CD8-positive, alpha-beta memory T cell (primary cell): ENCODE measurements around the gene APOA4. TPM values are rescaled to one million over a fixed set of nuclear protein-coding genes. Genes with fewer than 3 reads are reported as not detected.

Experiments
- CTCF ChIA-PET: fragments of 350-600 bp; sonication (Branson Sonifier 250); formaldehyde crosslinking; loops from one replicate; lab custom pipeline; 2021; ENCODE audit warnings: antibody characterized with exemption; lab: Charles Lee
- POLR2A ChIA-PET: fragments of 350-600 bp; sonication (Branson Sonifier 250); formaldehyde crosslinking; loops from one replicate; lab custom pipeline; 2021; ENCODE audit warnings: antibody characterized with exemption; lab: Charles Lee
- DNase-seq, 5 donors: peaks; one replicate each; pipeline versions ENCODE4 v3.0.0 to v3.0.0-alpha.2; 2020 to 2022; ENCODE audit warnings: mixed read lengths in 1 of 5
- H3K27ac ChIP-seq: one replicate; pipeline ENCODE4 v1.7.0; 2013; ENCODE audit warnings: low read depth, mild to moderate bottlenecking, low read length, moderate library complexity
- H3K27me3 ChIP-seq: 2 replicates; pipeline ENCODE4 v1.7.0; 2013; ENCODE audit warnings: low read length, mild to moderate bottlenecking; ENCODE audit not compliant: insufficient read depth, poor library complexity, severe bottlenecking
- H3K36me3 ChIP-seq: 2 replicates; pipeline ENCODE4 v1.7.0; 2013; ENCODE audit warnings: mild to moderate bottlenecking, low read length, moderate library complexity; ENCODE audit not compliant: insufficient read depth
- H3K4me1 ChIP-seq: 2 replicates; pipeline ENCODE4 v1.7.0; 2013; ENCODE audit warnings: mild to moderate bottlenecking, low read length, moderate library complexity; ENCODE audit not compliant: insufficient read depth
- H3K4me3 ChIP-seq: 2 replicates; pipeline ENCODE4 v1.7.0; 2013; ENCODE audit warnings: mild to moderate bottlenecking, low read length
- H3K9me3 ChIP-seq: 2 replicates; pipeline ENCODE4 v1.7.0; 2013; ENCODE audit warnings: mild to moderate bottlenecking, low read length
- H3K27ac Mint-ChIP-seq, 8 donors: one replicate each; pipeline ENCODE4 v1.8.0; 2020 to 2021; ENCODE audit warnings: mixed read lengths in 8 of 8, mild to moderate bottlenecking in 6 of 8, inconsistent platforms in 3 of 8, moderate library complexity in 3 of 8
- H3K27me3 Mint-ChIP-seq, 2 donors: one replicate each; pipeline ENCODE4 v1.8.0; 2020 to 2021; ENCODE audit warnings: mixed read lengths in 2 of 2, mild to moderate bottlenecking in 1 of 2, moderate library complexity in 1 of 2
- H3K36me3 Mint-ChIP-seq, 3 donors: one replicate each; pipeline ENCODE4 v1.8.0; 2020 to 2021; ENCODE audit warnings: mixed read lengths in 3 of 3, inconsistent platforms in 1 of 3, mild to moderate bottlenecking in 1 of 3
- H3K4me1 Mint-ChIP-seq, 3 donors: one replicate each; pipeline ENCODE4 v1.8.0; 2020 to 2021; ENCODE audit warnings: mixed read lengths in 3 of 3, inconsistent platforms in 1 of 3, mild to moderate bottlenecking in 1 of 3
- H3K4me3 Mint-ChIP-seq, 7 donors: one replicate each; pipeline ENCODE4 v1.8.0; 2020 to 2021; ENCODE audit warnings: mixed read lengths in 7 of 7, mild to moderate bottlenecking in 6 of 7, moderate library complexity in 4 of 7, inconsistent platforms in 2 of 7
- H3K9me3 Mint-ChIP-seq, 5 donors: one replicate each; pipeline ENCODE4 v1.8.0; 2020 to 2022; ENCODE audit warnings: mixed read lengths in 5 of 5, mild to moderate bottlenecking in 3 of 5, moderate library complexity in 2 of 5, inconsistent platforms in 1 of 5
- polyA plus RNA-seq: library from polyadenylated mRNA; unstranded; fragments of 300-500 nt; fragmentation: Illumina TruSeq; gene quantifications from one replicate; pipeline ENCODE4 v1.2.3, GENCODE V29; 2021
- total RNA-seq, 2 experiments: library from RNA; stranded (reverse); gene quantifications; one replicate each; pipeline ENCODE4 v1.2.3, GENCODE V29; 2021

Gene APOA4
- total and polyA plus RNA-seq, 3 experiments from 2014 or later = not detected

DNA sequence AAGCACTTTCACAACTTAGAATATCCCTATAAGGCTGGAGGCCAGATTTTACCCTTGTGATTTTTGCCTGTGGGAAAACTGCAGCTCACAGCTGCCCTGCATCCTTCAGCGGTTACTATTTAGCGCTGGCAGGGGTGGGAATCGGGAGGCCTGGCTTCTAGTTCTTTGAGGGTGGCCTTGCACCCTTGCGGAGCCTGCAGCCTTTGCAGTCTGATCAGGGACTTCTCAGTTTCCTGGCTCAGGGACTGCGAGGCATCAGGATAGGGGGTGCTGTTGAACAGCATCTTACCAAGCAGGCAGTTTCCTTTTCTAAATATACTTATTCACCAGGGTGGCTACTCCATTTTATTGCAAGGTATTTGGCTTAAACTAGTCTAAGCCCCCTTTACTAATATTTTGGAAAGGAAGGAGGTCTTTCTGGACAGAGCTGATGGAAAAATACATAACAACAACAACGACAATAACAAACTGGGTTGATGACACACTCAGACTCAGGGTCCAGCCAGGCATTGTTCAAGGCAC is 17.2 kb upstream of the APOA4 start:
- H3K9me3 Mint-ChIP-seq = no peaks in the 10 kb centered on the region
- peaks cover 0 to 22% (median 6%) of the 10 kb centered on the region in 3 donors for H3K4me1 Mint-ChIP-seq
- DNase-seq = no peak
- no peaks in the 10 kb centered on the region for H3K36me3 ChIP-seq
- H3K27ac Mint-ChIP-seq = peak overlapping the region in 1 of 8 donors; percentile 84
- no peaks in the 10 kb centered on the region for H3K27me3 Mint-ChIP-seq
- no peaks in the 10 kb centered on the region for H3K27me3 ChIP-seq
- CTCF ChIA-PET = interaction anchor here (1.0 to 3.4 kb wide), 4 partner anchors 13 to 266 kb away, joined by 3 to 19 read pairs (median 4); no protein-coding TSS in a partner anchor
- H3K4me3 Mint-ChIP-seq = no peak overlapping the region
- H3K9me3 ChIP-seq = no peaks in the 10 kb centered on the region
- peaks cover 4% of the 10 kb centered on the region for H3K4me1 ChIP-seq
- H3K36me3 Mint-ChIP-seq = peaks cover 4 to 21% (median 14%) of the 10 kb centered on the region in 3 donors
- POLR2A ChIA-PET = interaction anchor here (0.5 kb wide), 1 partner anchor 42 kb away, joined by 3 read pairs; no protein-coding TSS in a partner anchor
- H3K4me3 ChIP-seq = no peak overlapping the region
- H3K27ac ChIP-seq = no peak overlapping the region

DNA sequence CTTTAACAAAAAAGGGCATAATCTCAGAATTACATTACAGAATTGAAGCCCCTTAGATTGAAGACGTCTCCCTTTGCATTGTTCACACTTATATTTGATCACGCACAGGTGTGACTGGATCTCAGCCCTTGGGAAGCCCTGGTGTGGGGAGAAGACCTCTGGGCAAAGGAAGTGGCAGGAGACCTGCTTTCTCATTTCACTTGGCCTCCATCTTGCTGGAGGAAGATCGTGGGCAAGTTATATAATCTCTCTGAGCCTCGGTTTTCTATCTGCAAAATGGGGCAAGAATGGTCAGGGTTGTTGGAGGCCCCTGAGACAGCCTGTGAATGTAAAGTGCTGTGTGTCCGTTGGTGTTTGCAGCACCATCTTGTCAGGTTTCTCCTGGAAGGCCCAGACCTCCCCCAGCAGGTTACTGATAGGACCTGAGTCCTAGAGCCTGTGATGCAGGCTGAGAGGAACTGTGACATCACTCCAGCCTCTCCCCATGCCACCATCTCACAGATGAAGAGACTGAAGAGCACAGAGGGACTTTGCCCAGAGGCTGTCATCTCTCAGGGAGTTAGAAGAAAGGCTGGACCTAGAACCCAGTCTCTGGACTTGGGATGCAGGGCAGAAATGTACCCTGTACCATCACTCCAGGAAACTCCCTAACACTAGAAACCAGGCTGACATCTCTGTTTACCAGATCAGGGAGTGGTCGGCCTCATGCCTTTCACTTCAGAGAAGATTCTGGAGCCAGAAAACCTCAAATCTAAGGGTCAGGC is 15.4 kb upstream of the APOA4 start:
- Mint-ChIP-seq H3K4me1 (peaks cover 5 to 29% (median 9%) of the 10 kb centered on the region in 3 donors), H3K27ac (peak overlapping the region in 2 of 8 donors; percentile 30 to 73), H3K4me3 (peak overlapping the region in 1 of 7 donors; percentile 26), H3K27me3 (no peaks in the 10 kb centered on the region), H3K9me3 (no peaks in the 10 kb centered on the region), H3K36me3 (peaks cover 0 to 7% (median 5%) of the 10 kb centered on the region in 3 donors)
- no peak for DNase-seq
- no peaks in the 10 kb centered on the region for H3K9me3 ChIP-seq
- peaks cover 7% of the 10 kb centered on the region for H3K4me1 ChIP-seq
- no peak overlapping the region for H3K4me3 ChIP-seq
- no peaks in the 10 kb centered on the region for H3K27me3 ChIP-seq
- no peaks in the 10 kb centered on the region for H3K36me3 ChIP-seq
- ChIA-PET POLR2A (no interaction called here), CTCF (interaction anchor here (1.3 to 3.4 kb wide), 3 partner anchors 14 to 268 kb away, joined by 5 to 19 read pairs (median 19); no protein-coding TSS in a partner anchor)
- H3K27ac ChIP-seq = no peak overlapping the region

DNA sequence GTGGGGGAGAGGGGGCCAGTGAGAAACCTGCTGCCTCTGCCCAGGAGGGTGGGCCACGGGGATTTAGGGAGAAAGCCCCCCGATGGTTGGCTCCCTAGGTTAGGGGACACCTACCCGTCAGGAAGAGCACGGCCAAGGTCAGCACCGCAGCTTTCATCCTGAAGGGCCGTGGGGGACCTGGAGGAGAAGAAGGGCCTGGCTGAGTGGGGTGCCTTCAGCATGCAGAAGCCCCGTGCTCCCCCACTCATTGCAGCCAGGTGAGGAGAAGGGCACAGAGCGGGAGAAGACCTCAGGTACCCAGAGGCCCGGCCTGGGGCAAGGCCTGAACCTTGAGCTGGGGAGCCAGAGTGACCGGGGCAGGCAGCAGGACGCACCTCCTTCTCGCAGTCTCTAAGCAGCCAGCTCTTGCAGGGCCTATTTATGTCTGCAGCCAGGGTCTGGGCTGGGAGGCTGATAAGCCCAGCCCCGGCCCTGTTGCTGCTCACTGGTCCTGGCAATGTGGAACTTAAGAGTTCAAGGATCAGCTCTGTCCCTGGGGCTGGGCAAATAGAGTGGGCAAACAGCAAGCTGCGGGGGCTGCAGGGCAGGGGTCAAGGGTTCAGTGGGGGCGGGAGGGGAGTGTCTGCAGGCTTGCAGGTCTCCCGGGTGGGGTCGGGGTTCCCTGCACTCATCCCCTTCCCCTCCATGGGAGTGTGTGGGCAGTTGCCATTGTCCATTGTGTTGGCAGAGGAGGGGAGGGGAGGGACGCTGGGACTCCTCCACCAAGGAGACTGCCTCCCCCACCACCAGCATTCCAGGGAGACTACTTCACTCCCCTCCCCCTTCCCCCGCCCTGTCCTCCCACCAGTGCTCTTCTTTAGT is 14.4 kb upstream of the APOA4 start, which contains the start of gene APOA1:
Gene APOA1 (minus strand): TSS at position 392 of the 861 bp plus-strand sequence. CDS start 235 bp downstream, at position 157.
- H3K27me3 ChIP-seq = no peaks in the 10 kb centered on the region
- Mint-ChIP-seq H3K27me3 (no peaks in the 10 kb centered on the region), H3K4me3 (peak within 1 kb of the TSS in 2 of 7 donors; percentile 26 to 86), H3K36me3 (no peaks in the 10 kb centered on the region), H3K4me1 (peaks cover 5 to 29% (median 9%) of the 10 kb centered on the region in 3 donors), H3K27ac (no peak within 1 kb of the TSS), H3K9me3 (no peaks in the 10 kb centered on the region)
- no peaks in the 10 kb centered on the region for H3K9me3 ChIP-seq
- no peak for DNase-seq
- no peak within 1 kb of the TSS for H3K27ac ChIP-seq
- no peak within 1 kb of the TSS for H3K4me3 ChIP-seq
- CTCF ChIA-PET = interaction anchor here (1.1 to 8.4 kb wide), 12 partner anchors 9 to 268 kb away, joined by 3 to 101 read pairs (median 13); partner anchors contain the start of genes APOA4, APOA5 and ZPR1
- no peaks in the 10 kb centered on the region for H3K36me3 ChIP-seq
- peaks cover 7% of the 10 kb centered on the region for H3K4me1 ChIP-seq
- POLR2A ChIA-PET = no interaction called here

DNA sequence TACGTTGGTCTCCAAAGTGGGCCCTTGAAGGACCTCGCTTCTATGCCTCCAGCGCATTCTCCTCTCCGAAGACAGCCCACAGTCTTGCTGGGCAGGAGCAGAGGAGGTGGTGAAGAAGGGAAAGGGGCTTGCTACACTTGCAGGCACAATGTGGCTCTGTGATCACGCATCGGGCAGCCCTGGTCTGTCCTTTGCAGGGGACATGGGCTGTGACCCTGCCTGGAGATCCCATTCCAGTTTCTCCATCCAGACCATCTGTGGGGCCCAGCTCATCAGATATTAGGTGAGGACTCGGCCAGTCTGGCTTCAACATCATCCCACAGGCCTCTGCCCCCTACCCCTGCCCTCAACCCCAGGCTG is 13.5 kb upstream of the APOA4 start:
- no peaks in the 10 kb centered on the region for H3K36me3 ChIP-seq
- no peak overlapping the region for H3K4me3 ChIP-seq
- H3K4me3 Mint-ChIP-seq = peak overlapping the region in 1 of 7 donors; percentile 86
- no peaks in the 10 kb centered on the region for H3K27me3 Mint-ChIP-seq
- ChIA-PET CTCF (interaction anchor here (0.9 to 8.4 kb wide), 40 partner anchors 9 to 395 kb away, joined by 3 to 101 read pairs (median 7); partner anchors contain the start of genes APOA4, APOA5, SIK3 and ZPR1), POLR2A (interaction anchor here (1.0 to 1.8 kb wide), 4 partner anchors 16 to 260 kb away, joined by 4 to 28 read pairs (median 8); partner anchors contain the start of gene APOA5)
- H3K4me1 ChIP-seq = peaks cover 7% of the 10 kb centered on the region
- no peaks in the 10 kb centered on the region for H3K27me3 ChIP-seq
- no peaks in the 10 kb centered on the region for H3K9me3 Mint-ChIP-seq
- DNase-seq = no peak
- H3K36me3 Mint-ChIP-seq = no peaks in the 10 kb centered on the region
- no peak overlapping the region for H3K27ac ChIP-seq
- peaks cover 5 to 29% (median 9%) of the 10 kb centered on the region in 3 donors for H3K4me1 Mint-ChIP-seq
- no peak overlapping the region for H3K27ac Mint-ChIP-seq
- no peaks in the 10 kb centered on the region for H3K9me3 ChIP-seq

DNA sequence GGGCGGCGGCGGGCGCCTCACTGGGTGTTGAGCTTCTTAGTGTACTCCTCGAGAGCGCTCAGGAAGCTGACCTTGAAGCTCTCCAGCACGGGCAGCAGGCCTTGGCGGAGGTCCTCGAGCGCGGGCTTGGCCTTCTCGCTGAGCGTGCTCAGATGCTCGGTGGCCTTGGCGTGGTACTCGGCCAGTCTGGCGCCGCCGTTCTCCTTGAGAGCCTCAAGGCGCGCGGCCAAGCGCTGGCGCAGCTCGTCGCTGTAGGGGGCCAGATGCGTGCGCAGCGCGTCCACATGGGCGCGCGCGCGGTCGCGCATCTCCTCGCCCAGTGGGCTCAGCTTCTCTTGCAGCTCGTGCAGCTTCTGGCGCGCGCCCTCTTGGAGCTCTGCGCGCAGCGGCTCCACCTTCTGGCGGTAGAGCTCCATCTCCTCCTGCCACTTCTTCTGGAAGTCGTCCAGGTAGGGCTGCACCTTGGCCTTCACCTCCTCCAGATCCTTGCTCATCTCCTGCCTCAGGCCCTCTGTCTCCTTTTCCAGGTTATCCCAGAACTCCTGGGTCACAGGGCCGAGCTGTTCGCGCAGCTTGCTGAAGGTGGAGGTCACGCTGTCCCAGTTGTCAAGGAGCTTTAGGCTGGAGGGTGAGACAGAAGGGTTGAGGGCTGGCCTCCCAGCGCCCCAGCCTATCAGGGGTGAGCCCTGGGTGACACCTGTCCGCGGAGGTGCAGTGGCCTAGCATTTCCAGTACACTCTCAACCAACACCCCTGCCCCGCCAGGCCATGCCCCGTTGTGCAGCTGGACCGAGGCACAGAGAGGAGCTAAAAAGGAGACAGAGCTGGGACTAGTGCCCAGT is 12.9 kb upstream of the APOA4 start:
- Mint-ChIP-seq H3K4me1 (peaks cover 5 to 28% (median 9%) of the 10 kb centered on the region in 3 donors), H3K27me3 (peaks cover 0 to 1% of the 10 kb centered on the region in 2 donors), H3K4me3 (peak overlapping the region; percentile 79 to 93 (median 82)), H3K27ac (peak overlapping the region; percentile 29 to 81 (median 61)), H3K9me3 (no peaks in the 10 kb centered on the region), H3K36me3 (no peaks in the 10 kb centered on the region)
- Histone ChIP-seq H3K4me3 (peak overlapping the region; percentile 78), H3K27ac (peak overlapping the region; percentile 31), H3K27me3 (no peaks in the 10 kb centered on the region), H3K36me3 (no peaks in the 10 kb centered on the region), H3K9me3 (no peaks in the 10 kb centered on the region), H3K4me1 (peaks cover 7% of the 10 kb centered on the region)
- POLR2A ChIA-PET = interaction anchor here (0.8 to 1.8 kb wide), 9 partner anchors 11 to 263 kb away, joined by 3 to 28 read pairs (median 7); partner anchors contain the start of genes APOA5, BUD13, SIK3 and ZPR1
- DNase-seq = peak; percentile 64 to 89 (median 79)
- CTCF ChIA-PET = interaction anchor here (0.6 to 8.4 kb wide), 54 partner anchors 8 to 395 kb away, joined by 3 to 101 read pairs (median 4); partner anchors contain the start of genes APOA4, APOA5, BUD13 and PAFAH1B2

DNA sequence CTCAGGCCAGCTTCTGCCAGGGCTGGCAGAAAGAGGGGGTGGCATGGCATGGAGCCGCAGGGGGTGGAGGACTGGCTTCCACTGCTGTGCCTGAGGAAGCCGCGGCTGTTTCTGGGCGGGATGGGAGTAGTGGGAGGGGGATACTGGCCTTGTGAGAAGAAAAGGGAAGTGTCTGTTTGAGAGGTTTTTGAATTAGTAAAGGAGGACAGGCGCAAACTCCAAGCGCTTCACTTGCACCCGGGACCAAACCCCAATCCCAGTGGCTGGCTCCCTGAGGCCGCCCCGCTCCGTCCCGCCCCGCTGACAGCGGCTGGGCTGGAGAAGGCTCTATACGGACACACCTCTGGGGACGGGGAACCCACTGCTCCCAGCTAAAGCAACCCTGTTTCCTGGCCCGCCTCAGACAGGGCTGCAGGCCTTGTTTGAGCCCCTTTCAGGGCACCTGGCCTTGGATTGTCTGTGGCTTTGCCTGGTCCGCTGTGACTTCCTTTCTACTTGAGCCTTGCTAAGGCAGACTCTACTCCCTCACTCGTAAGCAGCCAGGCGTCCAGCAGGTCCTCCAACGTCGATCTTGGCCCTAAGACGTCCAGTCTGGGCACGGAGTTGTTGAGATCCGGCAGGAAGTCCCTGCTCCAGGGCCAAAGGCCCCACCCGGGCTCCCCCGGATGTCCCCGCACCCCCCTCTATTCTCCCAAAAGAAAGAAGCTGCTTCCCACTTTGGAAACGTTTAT is 12.1 kb upstream of the APOA4 start:
- H3K4me1 Mint-ChIP-seq = peaks cover 5 to 20% (median 9%) of the 10 kb centered on the region in 3 donors
- H3K27me3 ChIP-seq = no peaks in the 10 kb centered on the region
- H3K9me3 ChIP-seq = no peaks in the 10 kb centered on the region
- no peaks in the 10 kb centered on the region for H3K9me3 Mint-ChIP-seq
- peak overlapping the region; percentile 79 to 93 (median 82) for H3K4me3 Mint-ChIP-seq
- H3K4me1 ChIP-seq = peaks cover 7% of the 10 kb centered on the region
- H3K27me3 Mint-ChIP-seq = peaks cover 0 to 1% of the 10 kb centered on the region in 2 donors
- ChIA-PET CTCF (interaction anchor here (0.6 to 8.4 kb wide), 51 partner anchors 8 to 396 kb away, joined by 3 to 101 read pairs (median 5); partner anchors contain the start of genes APOA4, APOA5, BUD13 and PAFAH1B2), POLR2A (interaction anchor here (0.8 to 1.8 kb wide), 9 partner anchors 12 to 264 kb away, joined by 3 to 28 read pairs (median 7); partner anchors contain the start of genes APOA5, BUD13, SIK3 and ZPR1)
- peak overlapping the region; percentile 78 for H3K4me3 ChIP-seq
- DNase-seq = no peak
- H3K27ac Mint-ChIP-seq = peak overlapping the region in 5 of 8 donors; percentile 64 to 90 (median 79)
- no peaks in the 10 kb centered on the region for H3K36me3 Mint-ChIP-seq
- peak overlapping the region; percentile 31 for H3K27ac ChIP-seq
- H3K36me3 ChIP-seq = no peaks in the 10 kb centered on the region
